Neutrophil (primary cell): ENCODE data around the gene RXRG.

ENCODE experiments used
- H3K27ac ChIP-seq: fragments of 200-600 bp; sonication (generic); 2 replicates; pipeline ENCODE4 v1.5.1; 2016; ENCODE audit warnings: mild to moderate bottlenecking, moderate library complexity
- H3K27me3 ChIP-seq: fragments of 200-600 bp; sonication (generic); 2 replicates; pipeline ENCODE4 v1.6.0; 2016; ENCODE audit warnings: mild to moderate bottlenecking
- H3K36me3 ChIP-seq: fragments of 200-600 bp; sonication (generic); 2 replicates; pipeline ENCODE4 v1.5.1; 2017
- H3K4me1 ChIP-seq, 2 experiments: fragments of 200-600 bp in 1 of 2; sonication (generic) in 1 of 2; 1 replicate in 1 of 2; 2 replicates in 1 of 2; pipeline versions ENCODE4 v1.5.1 to v1.6.1; 2013 to 2016; ENCODE audit warnings: low read depth in 1 of 2, low read length in 1 of 2, mild to moderate bottlenecking in 1 of 2, moderate library complexity in 1 of 2; ENCODE audit not compliant: control insufficient read depth in 1 of 2, insufficient read depth in 1 of 2
- H3K4me3 ChIP-seq, 2 experiments: fragments of 200-600 bp in 1 of 2; sonication (generic) in 1 of 2; 1 replicate in 1 of 2; 2 replicates in 1 of 2; pipeline ENCODE4 v1.5.1; 2013 to 2016; ENCODE audit warnings: low read depth in 1 of 2, low read length in 1 of 2, mild to moderate bottlenecking in 1 of 2, moderate library complexity in 1 of 2
- H3K9me3 ChIP-seq: fragments of 200-600 bp; sonication (generic); 2 replicates; pipeline ENCODE4 v1.5.1; 2016
- TF ChIP-seq, protein P1 (sequence below): fragments of 200-600 bp; sonication (generic); IDR thresholded peaks from 2 replicates; pipeline ENCODE4 v1.5.1; 2016; ENCODE audit warnings: antibody characterized with exemption

RXRG gene

GRCh38 chr1:165442053-165442452 lies 2.9 kb downstream of the RXRG start:
- H3K36me3 ChIP-seq = no peaks in the 10 kb centered on the region
- H3K27ac ChIP-seq = no peak overlapping the region

DNA sequence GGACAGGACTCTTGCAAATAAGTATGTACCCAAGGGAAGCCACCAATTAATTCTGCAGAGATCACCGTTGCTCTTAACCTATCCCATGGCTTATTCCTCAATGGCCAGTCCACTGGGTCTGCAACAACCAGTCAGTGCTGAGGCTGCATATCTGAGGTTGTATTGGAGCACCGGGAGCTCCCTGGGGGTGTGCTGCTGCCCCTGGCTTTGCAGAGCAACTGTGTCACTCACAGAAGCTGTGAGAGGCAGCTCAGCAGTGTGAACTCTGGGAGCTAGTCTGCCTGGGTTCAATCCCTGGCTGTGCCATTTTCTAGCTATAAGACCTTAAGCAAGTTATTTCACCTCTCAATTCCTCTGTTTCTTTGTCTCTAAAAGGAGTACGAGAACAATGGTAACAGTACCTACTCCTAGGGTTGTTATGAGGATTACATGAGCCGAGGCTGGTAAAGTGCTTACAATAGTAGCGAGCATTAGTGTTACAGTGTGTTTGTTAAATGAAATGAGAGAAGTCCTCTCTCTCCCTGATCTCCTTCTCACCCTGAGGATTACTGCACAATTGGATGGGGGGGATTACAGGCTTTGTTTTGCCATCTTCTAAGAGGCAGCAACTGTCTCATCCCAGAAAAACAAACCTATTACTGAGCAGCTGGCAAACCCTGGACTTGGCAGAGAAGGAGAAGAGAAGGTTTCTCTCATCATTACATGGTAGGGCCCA lies 3.6 kb downstream of the RXRG start:
- Histone ChIP-seq H3K4me1 (no peaks in the 10 kb centered on the region), H3K4me3 (no peak overlapping the region), H3K9me3 (no peaks in the 10 kb centered on the region), H3K27ac (no peak overlapping the region), H3K36me3 (no peaks in the 10 kb centered on the region), H3K27me3 (peaks cover 84% of the 10 kb centered on the region)
- TF ChIP-seq, protein P1, sequence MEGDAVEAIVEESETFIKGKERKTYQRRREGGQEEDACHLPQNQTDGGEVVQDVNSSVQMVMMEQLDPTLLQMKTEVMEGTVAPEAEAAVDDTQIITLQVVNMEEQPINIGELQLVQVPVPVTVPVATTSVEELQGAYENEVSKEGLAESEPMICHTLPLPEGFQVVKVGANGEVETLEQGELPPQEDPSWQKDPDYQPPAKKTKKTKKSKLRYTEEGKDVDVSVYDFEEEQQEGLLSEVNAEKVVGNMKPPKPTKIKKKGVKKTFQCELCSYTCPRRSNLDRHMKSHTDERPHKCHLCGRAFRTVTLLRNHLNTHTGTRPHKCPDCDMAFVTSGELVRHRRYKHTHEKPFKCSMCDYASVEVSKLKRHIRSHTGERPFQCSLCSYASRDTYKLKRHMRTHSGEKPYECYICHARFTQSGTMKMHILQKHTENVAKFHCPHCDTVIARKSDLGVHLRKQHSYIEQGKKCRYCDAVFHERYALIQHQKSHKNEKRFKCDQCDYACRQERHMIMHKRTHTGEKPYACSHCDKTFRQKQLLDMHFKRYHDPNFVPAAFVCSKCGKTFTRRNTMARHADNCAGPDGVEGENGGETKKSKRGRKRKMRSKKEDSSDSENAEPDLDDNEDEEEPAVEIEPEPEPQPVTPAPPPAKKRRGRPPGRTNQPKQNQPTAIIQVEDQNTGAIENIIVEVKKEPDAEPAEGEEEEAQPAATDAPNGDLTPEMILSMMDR = no peak

More at GRCh38 chr1:165442053-165442452, 2.9 kb downstream of the RXRG start:
- H3K9me3 ChIP-seq = no peaks in the 10 kb centered on the region
- TF ChIP-seq, protein P1 = no peak
- peaks cover 88% of the 10 kb centered on the region for H3K27me3 ChIP-seq
- H3K4me3 ChIP-seq = no peak overlapping the region
- H3K4me1 ChIP-seq = no peaks in the 10 kb centered on the region

DNA sequence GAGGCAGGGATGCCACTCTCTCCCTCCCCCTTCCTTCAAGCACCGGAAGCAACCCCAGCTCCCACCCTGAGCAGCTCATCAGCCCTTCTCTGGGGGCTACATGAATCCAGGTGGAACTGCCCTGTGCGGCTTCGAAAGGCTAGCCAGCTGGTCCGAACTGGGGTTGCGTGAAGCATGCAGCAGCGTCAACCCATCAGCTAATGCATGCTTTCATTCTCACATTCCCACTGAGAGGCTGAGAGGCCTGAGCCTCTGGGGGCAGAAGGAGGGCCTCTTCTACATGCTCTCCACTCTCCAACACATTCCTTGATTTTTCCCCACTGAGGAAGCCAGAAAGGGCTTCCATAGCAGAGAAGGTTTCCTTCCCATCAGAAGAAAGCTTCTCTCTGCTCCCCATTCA lies 5.6 kb downstream of the RXRG start:
- no peaks in the 10 kb centered on the region for H3K36me3 ChIP-seq
- H3K4me1 ChIP-seq = no peaks in the 10 kb centered on the region
- H3K27ac ChIP-seq = no peak overlapping the region
- no peak overlapping the region for H3K4me3 ChIP-seq
- no peaks in the 10 kb centered on the region for H3K9me3 ChIP-seq
- peaks cover 64% of the 10 kb centered on the region for H3K27me3 ChIP-seq
- TF ChIP-seq, protein P1 = no peak

DNA sequence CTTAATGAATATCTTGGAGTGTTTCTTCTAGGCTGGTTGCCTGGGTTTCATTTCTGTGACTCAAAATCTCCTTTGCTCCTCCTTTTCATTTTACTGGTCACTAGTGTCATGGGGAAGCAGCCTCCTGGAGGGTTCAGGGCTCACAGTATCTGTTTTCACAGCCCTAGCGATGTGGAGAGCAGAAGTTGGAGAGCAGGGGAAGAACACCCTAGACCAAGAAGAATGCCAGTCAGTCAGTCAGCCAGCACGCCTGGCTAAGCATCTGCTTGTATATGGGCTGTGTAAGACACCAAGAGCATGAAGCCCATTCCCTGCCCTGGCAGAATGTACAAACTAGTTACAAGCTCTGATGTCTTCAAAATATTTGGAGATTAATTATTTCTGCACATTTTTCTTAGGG lies 7.9 kb downstream of the RXRG start:
- H3K4me3 ChIP-seq = no peak overlapping the region
- no peak overlapping the region for H3K27ac ChIP-seq

DNA sequence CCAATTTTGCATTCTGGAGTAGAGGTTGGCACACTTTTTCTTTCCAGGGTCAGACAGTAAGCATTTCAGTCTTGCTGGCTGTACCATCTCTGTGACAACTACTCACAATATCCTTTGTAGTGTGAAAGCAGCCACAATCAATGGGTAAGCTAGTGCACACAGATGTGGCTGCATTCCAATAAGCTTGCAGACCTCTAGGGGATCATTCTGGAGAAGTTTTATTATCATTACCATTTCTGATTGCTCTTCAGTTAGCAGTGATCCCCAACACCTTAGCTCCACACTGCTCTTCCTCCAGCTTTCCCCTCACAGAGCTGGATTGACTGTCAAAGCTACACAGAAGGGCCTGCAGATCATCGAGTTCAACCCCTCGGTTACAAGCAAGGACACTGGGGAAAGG lies 9.1 kb downstream of the RXRG start:
- Histone ChIP-seq H3K27ac (no peak overlapping the region), H3K9me3 (no peaks in the 10 kb centered on the region), H3K4me1 (no peaks in the 10 kb centered on the region), H3K27me3 (peaks cover 33% of the 10 kb centered on the region), H3K4me3 (no peak overlapping the region), H3K36me3 (no peaks in the 10 kb centered on the region)
- TF ChIP-seq, protein P1 = no peak

More for the DNA sequence above, 7.9 kb downstream of the RXRG start:
- Histone ChIP-seq H3K36me3 (no peaks in the 10 kb centered on the region), H3K4me1 (no peaks in the 10 kb centered on the region), H3K9me3 (no peaks in the 10 kb centered on the region), H3K27me3 (peaks cover 44% of the 10 kb centered on the region)
- TF ChIP-seq, protein P1 = no peak
